GM18526 (cell line): ENCODE results near the gene HS3ST3B1.

ENCODE experiments used
- POLR2A ChIP-seq: IDR thresholded peaks from 3 replicates; pipeline ENCODE4 v1.6.1; 2011; ENCODE audit not compliant: insufficient read length; ENCODE audit errors: extremely low read depth

HS3ST3B1 gene

GRCh38 chr17:14300575-14301278, at the start of gene HS3ST3B1:
HS3ST3B1 (plus strand) TSS chr17:14301081; CDS start chr17:14301519, 438 bp downstream.
- TF ChIP-seq POLR2A, result no peak

GRCh38 chr17:14261406-14261805, 39.5 kb upstream of the HS3ST3B1 start:
- TF ChIP-seq POLR2A, result no peak

DNA sequence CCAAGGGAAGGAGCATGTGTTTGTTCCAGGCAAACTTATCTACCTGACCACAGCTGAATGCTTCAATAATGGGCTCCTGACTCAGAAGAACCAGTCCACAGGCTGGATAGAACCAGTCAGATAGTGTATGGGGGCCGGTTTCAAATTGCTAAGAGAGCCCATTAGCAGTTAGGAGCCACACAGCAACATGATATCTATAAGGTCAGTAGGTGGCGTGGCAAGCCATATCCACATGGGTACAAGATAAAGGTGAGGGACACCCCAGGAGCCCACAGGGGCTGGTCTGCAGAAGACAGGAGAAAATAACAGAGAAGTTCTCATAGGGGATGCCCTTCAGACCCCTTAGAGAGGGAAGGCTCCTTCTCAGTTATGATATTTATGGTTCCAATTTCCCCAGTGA, 32.6 kb upstream of the HS3ST3B1 start:
- no peak for TF ChIP-seq POLR2A

DNA sequence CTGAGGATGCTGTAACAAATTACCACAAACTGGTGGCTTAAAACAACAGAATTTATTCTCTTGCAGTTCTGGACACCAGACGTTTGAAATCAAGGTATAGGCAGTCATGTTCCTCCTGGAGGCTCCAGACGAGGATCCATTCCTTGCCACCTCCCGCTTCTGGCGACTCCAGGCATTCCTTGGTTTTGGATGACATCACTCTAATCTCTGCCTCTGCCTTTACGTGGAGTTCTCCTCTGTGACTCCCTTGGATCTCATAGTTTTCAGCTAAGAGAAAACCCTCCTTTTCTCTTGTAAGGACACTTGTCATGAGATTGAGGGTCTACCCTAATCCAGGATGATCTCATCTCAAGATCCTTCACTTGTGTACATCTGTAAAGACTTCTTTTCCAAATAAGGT, 31.4 kb upstream of the HS3ST3B1 start:
- TF ChIP-seq POLR2A, result no peak

DNA sequence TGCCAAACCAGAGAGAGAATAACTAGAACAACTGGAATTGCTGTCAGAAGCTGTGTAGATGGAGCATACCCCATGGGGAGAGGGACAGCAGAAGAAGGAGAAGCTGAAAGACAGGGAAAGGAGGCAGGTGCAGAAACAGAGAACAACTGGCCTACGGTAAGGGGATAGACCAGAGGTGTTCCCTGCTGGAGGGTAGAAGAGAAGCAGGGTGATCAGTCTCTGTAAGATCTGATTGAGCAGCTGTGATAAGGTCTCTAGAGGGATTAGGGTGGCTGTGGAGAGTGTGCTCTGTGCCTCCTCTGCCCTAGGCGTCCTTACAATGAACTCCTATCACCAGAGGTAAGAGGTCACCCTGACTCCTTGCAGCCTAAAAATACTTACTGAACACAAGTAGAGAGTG, 30.4 kb upstream of the HS3ST3B1 start:
- no peak for TF ChIP-seq POLR2A

DNA sequence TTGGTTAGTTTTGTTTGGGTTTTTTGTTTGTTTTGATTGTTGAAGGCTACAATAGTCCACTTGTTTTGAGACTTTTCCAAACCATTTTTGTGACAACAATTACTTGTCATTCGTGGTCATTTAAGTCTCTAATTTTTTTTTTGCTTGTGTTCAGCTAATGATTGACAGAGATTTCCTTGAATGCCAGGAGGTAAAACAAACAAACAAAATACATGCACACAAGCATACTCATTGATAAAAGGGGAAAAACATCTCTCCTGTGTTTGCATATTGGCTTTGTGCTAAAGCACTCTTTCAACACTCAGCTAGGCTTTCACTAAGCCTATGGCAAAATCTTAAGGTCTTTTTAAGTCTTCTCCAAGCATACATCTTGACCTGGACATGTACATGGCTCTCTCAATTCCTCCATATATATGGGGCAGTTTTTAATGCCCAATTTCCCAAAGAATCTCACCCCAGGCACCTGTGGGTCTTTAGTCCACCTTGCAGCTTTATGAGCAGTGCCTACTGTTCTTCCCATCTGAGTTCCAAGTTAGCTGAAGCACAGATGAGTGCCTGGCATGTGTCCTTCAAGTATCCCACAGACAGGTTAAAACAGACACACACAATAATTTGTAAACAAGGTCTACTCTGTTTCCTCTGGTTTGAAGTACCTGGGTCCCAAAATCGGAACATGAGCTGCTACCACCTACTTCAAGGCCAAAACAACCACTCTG, 24.2 kb upstream of the HS3ST3B1 start:
- no peak for TF ChIP-seq POLR2A

- TF ChIP-seq POLR2A, result no peak
Measured at GRCh38 chr17:14281530-14281929, 19.4 kb upstream of the HS3ST3B1 start.

DNA sequence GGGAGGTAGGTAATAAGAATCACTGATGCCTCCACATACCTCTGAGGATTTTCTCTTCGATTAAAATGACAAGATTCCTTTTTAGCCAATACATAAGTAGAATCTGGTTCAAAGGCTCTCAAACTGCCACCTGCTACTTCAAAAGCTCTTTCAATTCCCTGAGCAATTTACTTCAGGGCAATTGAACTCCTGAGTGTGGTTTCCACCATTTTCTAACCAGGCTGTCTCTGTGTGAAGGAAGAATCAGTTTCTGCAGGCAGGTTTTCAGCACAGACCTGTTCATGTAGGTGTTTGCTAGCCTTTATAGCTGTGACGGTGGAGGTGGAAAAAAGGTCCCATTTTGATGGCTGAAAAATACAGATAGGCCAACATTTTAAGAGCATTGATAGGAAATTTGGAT, 18.2 kb upstream of the HS3ST3B1 start:
- no peak for TF ChIP-seq POLR2A

DNA sequence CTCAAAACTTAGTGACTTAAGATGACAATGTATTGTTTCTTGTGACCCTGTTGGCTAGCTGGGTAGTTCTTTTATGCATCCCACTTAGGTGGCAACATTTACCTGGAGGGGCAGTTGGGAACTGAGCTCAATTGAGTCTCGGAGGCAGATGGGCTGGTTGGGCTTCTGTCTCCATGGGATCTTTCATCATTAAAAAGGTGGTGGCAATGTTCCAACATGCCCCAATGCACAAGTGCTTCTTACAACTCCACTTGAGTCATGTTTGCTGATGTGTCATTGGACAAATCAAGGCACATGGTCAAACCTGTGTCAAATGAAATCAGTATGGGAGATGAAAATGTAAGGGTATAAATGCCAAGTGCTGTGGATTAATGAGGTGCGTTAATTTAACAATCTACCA, 11.7 kb upstream of the HS3ST3B1 start:
- no peak for TF ChIP-seq POLR2A

- no peak for TF ChIP-seq POLR2A
Measured at GRCh38 chr17:14294876-14295275, 6.0 kb upstream of the HS3ST3B1 start.

DNA sequence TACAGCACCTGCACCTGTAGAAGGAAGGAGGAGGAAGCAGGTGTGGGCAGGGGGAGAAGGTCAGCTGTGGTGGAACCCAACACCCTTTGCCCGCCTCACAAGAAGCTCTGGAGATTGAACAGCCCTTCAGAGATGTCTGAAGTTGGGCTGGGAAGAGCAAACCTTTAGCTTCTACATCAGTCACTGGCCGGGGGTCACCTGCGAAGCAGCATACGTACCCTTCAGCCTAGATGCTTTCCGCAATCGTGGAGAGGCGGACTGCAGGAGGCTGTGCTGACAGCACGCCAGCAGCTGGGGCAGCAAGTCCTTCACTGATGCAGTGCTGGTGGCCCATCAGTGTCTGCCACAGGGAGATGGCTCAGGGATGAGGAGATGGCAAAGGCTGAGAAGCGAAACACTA, 5.2 kb upstream of the HS3ST3B1 start:
- TF ChIP-seq POLR2A, result no peak

GRCh38 chr17:14296166-14296910, 4.5 kb upstream of the HS3ST3B1 start:
- no peak for TF ChIP-seq POLR2A

DNA sequence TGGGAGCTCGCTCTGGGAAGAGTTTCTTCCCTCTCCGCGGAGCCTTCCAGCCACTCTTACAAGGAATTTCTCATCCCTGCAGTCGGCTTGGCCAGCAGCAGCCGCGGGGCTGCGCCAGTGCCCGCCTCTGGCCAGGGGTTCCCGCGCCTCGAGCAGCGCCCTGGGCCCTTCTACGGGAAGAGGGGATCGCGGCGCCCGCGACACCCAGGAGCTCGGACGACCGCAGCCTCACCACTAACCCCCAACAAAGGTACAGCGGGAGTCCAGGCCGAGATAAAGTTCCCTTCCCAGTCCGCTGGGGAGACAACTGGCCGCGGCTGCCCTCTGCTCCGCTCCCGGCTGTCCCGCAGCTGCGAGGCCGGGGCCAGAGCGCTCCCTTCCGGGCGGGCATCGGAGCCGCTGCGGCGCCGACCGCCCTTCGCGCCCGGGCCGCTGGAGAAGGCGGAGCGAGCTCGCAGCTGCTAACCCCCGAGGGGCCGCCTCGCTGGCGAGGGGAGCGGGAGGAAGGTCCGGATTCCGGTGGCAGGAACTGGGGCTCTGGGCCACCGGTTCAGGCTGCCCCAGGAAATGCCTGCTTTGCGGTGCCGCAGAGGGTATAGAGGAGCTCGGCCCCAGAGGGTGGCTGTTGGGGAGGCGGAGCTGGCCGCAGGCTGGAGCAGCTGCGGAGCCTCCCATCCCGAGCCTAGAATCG, 3.6 kb upstream of the HS3ST3B1 start:
- no peak for TF ChIP-seq POLR2A

DNA sequence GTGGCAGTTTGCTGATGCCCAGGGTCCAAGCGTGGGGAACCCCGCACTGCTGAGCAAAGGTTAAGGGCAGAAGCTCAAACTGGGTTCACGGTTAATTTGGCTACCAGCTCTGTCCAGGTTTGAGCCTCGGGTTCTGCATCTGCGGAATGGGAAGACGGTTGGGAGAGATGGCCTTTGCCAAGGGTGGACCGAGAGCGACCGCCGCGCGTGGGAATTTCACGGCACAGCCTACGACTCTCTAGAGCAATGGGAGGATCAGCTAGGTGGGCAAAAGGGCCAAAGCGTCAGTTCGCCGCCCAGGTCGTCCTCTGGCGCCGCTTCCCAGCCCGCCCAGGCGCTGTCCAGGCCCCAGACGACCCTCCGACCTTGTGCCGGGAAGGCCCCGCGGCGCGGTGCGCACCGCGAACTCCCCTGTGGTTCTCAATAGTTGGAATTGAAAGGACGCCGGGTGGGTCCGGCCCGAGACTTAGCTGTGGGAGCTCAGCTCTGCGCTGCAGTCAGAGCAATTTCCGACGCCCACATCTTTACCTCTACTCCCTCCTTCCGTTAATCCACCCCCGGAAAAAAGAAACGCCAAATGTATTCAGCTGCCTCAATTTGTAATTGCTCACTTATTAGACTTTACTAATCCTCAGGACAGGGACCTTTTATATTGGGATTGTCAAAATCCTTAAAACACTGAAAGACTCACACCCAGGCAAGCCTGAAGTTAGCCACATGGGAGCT, 2.5 kb upstream of the HS3ST3B1 start:
- no peak for TF ChIP-seq POLR2A

GRCh38 chr17:14298947-14299279, 2.0 kb upstream of the HS3ST3B1 start:
- TF ChIP-seq POLR2A, result no peak
